Body of pancreas (tissue), 4 donors: ENCODE data around the gene PITRM1. TPM values are rescaled to one million over a fixed set of nuclear protein-coding genes. Genes with fewer than 3 reads are reported as not detected.
A peak's percentile ranks its signal among the peaks of the same experiment; 100 is the strongest.

Experiments used
- ATAC-seq: fragments of 150-250 bp; one replicate; pipeline ENCODE4 v1.9.1; 2016
- DNase-seq, 4 donors: peaks; one replicate each; pipeline ENCODE4 v3.0.0-alpha.2; 2019
- H3K27ac ChIP-seq, 4 donors: fragments of 200-600 bp; sonication (generic); 1 replicate in 3 of 4; 2 replicates in 1 of 4; pipeline versions ENCODE4 v1.5.1 to v1.6.1; 2016 to 2019; ENCODE audit warnings: mild to moderate bottlenecking in 1 of 4, mixed read lengths in 1 of 4, moderate library complexity in 1 of 4
- H3K27me3 ChIP-seq, 2 donors: fragments of 200-600 bp; sonication (generic); one replicate each; pipeline ENCODE4 v1.6.0; 2016; ENCODE audit warnings: mild to moderate bottlenecking in 1 of 2
- H3K36me3 ChIP-seq, 2 donors: fragments of 200-600 bp; sonication (generic); replicated peaks in 1 of 2; 2 replicates each; pipeline ENCODE4 v1.5.1; 2016; ENCODE audit warnings: low read depth in 2 of 2; ENCODE audit not compliant: insufficient read depth in 1 of 2
- H3K4me1 ChIP-seq: fragments of 200-600 bp; sonication (generic); one replicate; pipeline ENCODE4 v1.6.0; 2016
- H3K4me3 ChIP-seq, 2 donors: fragments of 200-600 bp; sonication (generic); 1 replicate in 1 of 2; 2 replicates in 1 of 2; pipeline ENCODE4 v1.5.1; 2016 to 2019
- H3K9me3 ChIP-seq, 3 donors: fragments of 200-600 bp; sonication (generic); 1 replicate in 2 of 3; 2 replicates in 1 of 3; pipeline ENCODE4 v1.5.1; 2016
- CTCF ChIP-seq, 7 experiments: fragments of 450-650 bp in 4 of 7; fragments of 200-600 bp in 3 of 7; sonication (generic) in 3 of 7; IDR thresholded peaks; one replicate each; pipeline ENCODE4 v1.5.1; 2016 to 2019; ENCODE audit warnings: antibody characterized with exemption in 7 of 7
- POLR2A ChIP-seq, 3 donors: fragments of 450-650 bp; IDR thresholded peaks; one replicate each; pipeline ENCODE4 v1.6.1; 2016; ENCODE audit warnings: antibody characterized with exemption in 3 of 3, mild to moderate bottlenecking in 2 of 3
- WGBS, 2 donors: methylation state at CpG; one replicate each; pipeline ENCODE4 v1.1.5; 2017; 5-methylcytosine and 5-hydroxymethylcytosine counted together
- intact Hi-C: fragments of 100-400 bp; cut with DNase I; formaldehyde crosslinking; loops from one replicate; pipeline ENCODE4 v1.15.1; 2023
- total RNA-seq, 2 donors: library from RNA; depleted of rRNA; stranded (reverse); fragments of >200 nt; gene quantifications; one replicate each; pipeline ENCODE4 v1.1.0, GENCODE V29; 2016

The PITRM1 gene
- total RNA-seq, 2 donors from 2014 or later = 34.9 to 45.4 TPM

GRCh38 chr10:3090914-3091787, 81.4 kb downstream of the PITRM1 start:
- H3K27ac ChIP-seq = peak overlapping the region in 3 of 4 donors; percentile 43 to 49 (median 48)
- no peaks in the 10 kb centered on the region for H3K27me3 ChIP-seq
- no peaks in the 10 kb centered on the region for H3K36me3 ChIP-seq
- ATAC-seq (peak; percentile 61), DNase-seq (peak; percentile 61 to 79 (median 68))
- no peaks in the 10 kb centered on the region for H3K9me3 ChIP-seq
- TF ChIP-seq CTCF (IDR thresholded peaks at IDR 0.05) = no peak
- TF ChIP-seq POLR2A (IDR thresholded peaks at IDR 0.05) = no peak
- intact Hi-C loops = no loop called here
- H3K4me1 ChIP-seq = peaks cover 28% of the 10 kb centered on the region
- H3K4me3 ChIP-seq = no peak overlapping the region
- WGBS, 2 donors = 38 to 43% methylated on average over 16 to 17 of the region's 17 CpGs

GRCh38 chr10:3090388-3090787, 82.2 kb downstream of the PITRM1 start:
- no peak for ATAC-seq
- peak overlapping the region in 3 of 4 donors; percentile 43 to 49 (median 48) for H3K27ac ChIP-seq
- H3K9me3 ChIP-seq = no peaks in the 10 kb centered on the region
- DNase-seq = no peak
- TF ChIP-seq CTCF (IDR thresholded peaks at IDR 0.05) (no peak), POLR2A (IDR thresholded peaks at IDR 0.05) (no peak)
- no peaks in the 10 kb centered on the region for H3K36me3 ChIP-seq
- no peak overlapping the region for H3K4me3 ChIP-seq
- no peaks in the 10 kb centered on the region for H3K27me3 ChIP-seq
- H3K4me1 ChIP-seq = peaks cover 21% of the 10 kb centered on the region
- WGBS, 2 donors = 60 to 63% methylated on average over 11 to 12 of the region's 12 CpGs
- intact Hi-C loops = no loop called here

Other genes with a start within 250 kb of the PITRM1 start
- 10 to 100 TPM; 17.4 to 39.6 TPM for gene PFKP, start 105.2 kb downstream of the PITRM1 start, total RNA-seq